H9 (cell line): ENCODE results near the gene HIPK2. TPM values are rescaled to one million over a fixed set of nuclear protein-coding genes. Genes with fewer than 3 reads are reported as not detected.

ENCODE experiments used
- DNase-seq: peaks from one replicate; pipeline ENCODE4 v3.0.0-alpha.2; 2017
- H2AFZ ChIP-seq: one replicate; pipeline ENCODE4 v1.6.1; 2013; ENCODE audit warnings: mild to moderate bottlenecking, low read length, control low read depth, moderate library complexity
- H2AK5ac ChIP-seq: 2 replicates; pipeline ENCODE4 v1.6.1; 2013; ENCODE audit warnings: low read length, control low read depth, mixed read lengths; ENCODE audit not compliant: insufficient read length
- H2BK120ac ChIP-seq: one replicate; pipeline ENCODE4 v1.6.1; 2013; ENCODE audit warnings: low read depth, mild to moderate bottlenecking, low read length, control low read depth, inconsistent platforms; ENCODE audit not compliant: poor library complexity, severe bottlenecking
- H2BK12ac ChIP-seq: 2 replicates; pipeline ENCODE4 v1.6.1; 2013; ENCODE audit warnings: low read length, control low read depth, mixed read lengths, low read depth; ENCODE audit not compliant: insufficient read length
- H2BK15ac ChIP-seq: 2 replicates; pipeline ENCODE4 v1.6.1; 2013; ENCODE audit warnings: low read depth, low read length, control low read depth
- H2BK20ac ChIP-seq: one replicate; pipeline ENCODE4 v1.6.1; 2013; ENCODE audit warnings: low read depth, mild to moderate bottlenecking, low read length, control low read depth, inconsistent platforms; ENCODE audit not compliant: poor library complexity, severe bottlenecking
- H2BK5ac ChIP-seq: 2 replicates; pipeline ENCODE4 v1.6.1; 2013; ENCODE audit warnings: low read length, control low read depth, mixed read lengths; ENCODE audit not compliant: insufficient read length
- H3K14ac ChIP-seq: 2 replicates; pipeline ENCODE4 v1.6.1; 2013; ENCODE audit warnings: low read length, control low read depth; ENCODE audit not compliant: insufficient read depth
- H3K18ac ChIP-seq: 2 replicates; pipeline ENCODE4 v1.6.1; 2013; ENCODE audit warnings: low read depth, mild to moderate bottlenecking, mixed read lengths, low read length, control low read depth; ENCODE audit not compliant: insufficient read length
- H3K23ac ChIP-seq: 2 replicates; pipeline ENCODE4 v1.6.1; 2013; ENCODE audit warnings: low read length, control low read depth, mixed read lengths, low read depth; ENCODE audit not compliant: insufficient read length
- H3K23me2 ChIP-seq: 2 replicates; pipeline ENCODE4 v1.6.1; 2013; ENCODE audit warnings: low read depth, mild to moderate bottlenecking, mixed read lengths, low read length, control low read depth; ENCODE audit not compliant: insufficient read length, poor library complexity, severe bottlenecking
- H3K27ac ChIP-seq: 2 replicates; pipeline ENCODE4 v1.5.1; 2013; ENCODE audit warnings: low read length, control low read depth, mixed read lengths, low read depth; ENCODE audit not compliant: insufficient read length
- H3K27me3 ChIP-seq: 2 replicates; pipeline ENCODE4 v1.6.1; 2013; ENCODE audit warnings: low read length, control low read depth, inconsistent platforms; ENCODE audit not compliant: insufficient read depth
- H3K4ac ChIP-seq: 2 replicates; pipeline ENCODE4 v1.6.1; 2013; ENCODE audit warnings: low read depth, mild to moderate bottlenecking, control low read depth, inconsistent platforms, low read length, moderate library complexity
- H3K4me1 ChIP-seq: 2 replicates; pipeline ENCODE4 v1.6.1; 2013; ENCODE audit warnings: low read length, control low read depth, inconsistent platforms; ENCODE audit not compliant: insufficient read depth
- H3K4me2 ChIP-seq: 2 replicates; pipeline ENCODE4 v1.6.1; 2013; ENCODE audit warnings: low read length, control low read depth, mixed read lengths; ENCODE audit not compliant: insufficient read length, insufficient read depth
- H3K56ac ChIP-seq: 2 replicates; pipeline ENCODE4 v1.6.1; 2013; ENCODE audit warnings: low read depth, mild to moderate bottlenecking, mixed read lengths, low read length, control low read depth; ENCODE audit not compliant: insufficient read length
- H3K79me1 ChIP-seq: 2 replicates; pipeline ENCODE4 v1.6.1; 2013; ENCODE audit warnings: low read depth, mild to moderate bottlenecking, moderate library complexity, low read length, control low read depth, inconsistent platforms; ENCODE audit not compliant: insufficient read depth, poor library complexity, severe bottlenecking
- H3K79me2 ChIP-seq: 2 replicates; pipeline ENCODE4 v1.6.1; 2013; ENCODE audit warnings: low read length, control low read depth, inconsistent platforms; ENCODE audit not compliant: insufficient read depth
- H3K9ac ChIP-seq: 2 replicates; pipeline ENCODE4 v1.6.1; 2013; ENCODE audit warnings: low read length, control low read depth, mixed read lengths; ENCODE audit not compliant: insufficient read length; ENCODE audit errors: extremely low read depth
- H3K9me3 ChIP-seq: one replicate; pipeline ENCODE4 v1.6.1; 2013; ENCODE audit warnings: low read depth, low read length, inconsistent platforms; ENCODE audit not compliant: control insufficient read depth
- H3T11ph ChIP-seq: one replicate; pipeline ENCODE4 v1.6.1; 2013; ENCODE audit warnings: mild to moderate bottlenecking, low read length, control low read depth, inconsistent platforms
- H4K20me1 ChIP-seq: one replicate; pipeline ENCODE4 v1.6.1; 2013; ENCODE audit not compliant: control insufficient read depth, insufficient read length, insufficient read depth
- H4K5ac ChIP-seq: 2 replicates; pipeline ENCODE4 v1.6.1; 2013; ENCODE audit warnings: low read depth, mild to moderate bottlenecking, mixed read lengths, low read length, control low read depth; ENCODE audit not compliant: insufficient read length
- H4K8ac ChIP-seq: replicated peaks from 2 replicates; pipeline ENCODE4 v1.6.1; 2013; ENCODE audit warnings: low read length, control low read depth, mixed read lengths, low read depth; ENCODE audit not compliant: insufficient read length
- H4K91ac ChIP-seq: 2 replicates; pipeline ENCODE4 v1.6.1; 2013; ENCODE audit warnings: low read depth, mild to moderate bottlenecking, moderate library complexity, mixed read lengths, low read length, control low read depth; ENCODE audit not compliant: insufficient read length
- H3K27ac Mint-ChIP-seq, 3 experiments: 2 replicates in 2 of 3; 3 replicates in 1 of 3; pipeline ENCODE4 v1.8.0; 2020 to 2021; ENCODE audit warnings: mixed read lengths in 3 of 3, mild to moderate bottlenecking in 1 of 3, moderate library complexity in 1 of 3
- H3K27me3 Mint-ChIP-seq: 2 replicates; pipeline ENCODE4 v1.8.0; 2021; ENCODE audit warnings: low read depth, mild to moderate bottlenecking, moderate library complexity, mixed read lengths
- H3K36me3 Mint-ChIP-seq, 3 experiments: 2 replicates in 2 of 3; 3 replicates in 1 of 3; pipeline ENCODE4 v1.8.0; 2020 to 2021; ENCODE audit warnings: low read depth in 3 of 3, mixed read lengths in 3 of 3; ENCODE audit not compliant: insufficient read depth in 1 of 3
- H3K4me1 Mint-ChIP-seq, 2 experiments: 2 replicates each; pipeline ENCODE4 v1.8.0; 2020; ENCODE audit warnings: mixed read lengths in 2 of 2
- H3K4me3 Mint-ChIP-seq, 2 experiments: 2 replicates in 1 of 2; 3 replicates in 1 of 2; pipeline ENCODE4 v1.8.0; 2020 to 2021; ENCODE audit warnings: mild to moderate bottlenecking in 2 of 2, mixed read lengths in 2 of 2, moderate library complexity in 1 of 2
- H3K9me3 Mint-ChIP-seq, 2 experiments: 2 replicates in 1 of 2; 3 replicates in 1 of 2; pipeline ENCODE4 v1.8.0; 2020; ENCODE audit warnings: mild to moderate bottlenecking in 2 of 2, mixed read lengths in 2 of 2, moderate library complexity in 1 of 2
- WGBS: extraction: QIAGEN DNeasy Blood & Tissue Kit; methylation state at CpG from one replicate; pipeline ENCODE4 v1.1.7; 2013; ENCODE audit warnings: missing lambda C conversion rate, low lambda C conversion rate, mixed read lengths; ENCODE audit not compliant: insufficient read length; ENCODE audit errors: extremely low coverage; 5-methylcytosine and 5-hydroxymethylcytosine counted together
- total RNA-seq: library from RNA; stranded (reverse); gene quantifications from 2 replicates; pipeline ENCODE4 v1.2.1, GENCODE V29; 2021
- TF ChIP-seq, protein P1 (sequence below): fragments of 200-600 bp; sonication (generic); conservative IDR thresholded peaks from 3 replicates; pipeline ENCODE4 v1.8.0; 2021; ENCODE audit warnings: antibody characterized with exemption, mild to moderate bottlenecking

HIPK2 gene
- total RNA-seq, 1 experiment from 2014 or later = 21.9 TPM

DNA sequence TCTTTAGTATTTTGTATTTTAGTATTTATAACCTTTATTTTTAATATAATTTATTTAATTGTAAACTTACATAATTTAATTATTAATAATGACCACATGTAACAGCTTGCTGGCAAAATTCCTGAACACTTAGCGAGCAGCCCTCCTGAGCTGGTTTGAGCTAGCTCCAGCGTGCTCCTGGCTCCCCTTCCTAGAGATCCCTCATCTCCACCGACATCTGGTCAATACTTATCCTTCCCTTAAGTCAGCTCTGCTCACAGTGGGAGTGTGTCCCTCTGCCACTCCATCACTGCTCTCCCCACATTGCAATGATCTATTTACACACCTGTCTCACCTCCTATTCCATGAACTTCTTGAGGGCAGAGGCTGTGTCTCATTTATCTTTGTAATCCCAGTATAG is 30.6 kb upstream of the HIPK2 start:
- peaks cover 0 to 5% of the 10 kb centered on the region in 2 experiments; a peak in 2 of 4 replicates for H3K4me1 Mint-ChIP-seq
- Histone ChIP-seq H3K27ac (no peak overlapping the region), H2BK120ac (no peak overlapping the region), H4K91ac (no peak overlapping the region), H4K5ac (no peak overlapping the region), H3K56ac (no peak overlapping the region), H2AFZ (no peak overlapping the region), H3K4ac (no peak overlapping the region), H3K23ac (no peak overlapping the region), H3K9me3 (no peaks in the 10 kb centered on the region), H3T11ph (no peak overlapping the region), H2BK12ac (no peak overlapping the region), H2AK5ac (no peak overlapping the region), H4K8ac (no peak overlapping the region), H3K23me2 (no peaks in the 10 kb centered on the region), H3K9ac (no peak overlapping the region), H2BK20ac (no peak overlapping the region), H3K79me1 (no peaks in the 10 kb centered on the region), H3K79me2 (no peaks in the 10 kb centered on the region), H3K4me2 (no peak overlapping the region), H4K20me1 (no peaks in the 10 kb centered on the region), H2BK5ac (no peak overlapping the region), H3K4me1 (no peaks in the 10 kb centered on the region), H2BK15ac (no peak overlapping the region), H3K14ac (no peak overlapping the region; the same call in 1 of the 2 replicates), H3K18ac (no peak overlapping the region), H3K27me3 (no peaks in the 10 kb centered on the region)
- no peak for DNase-seq
- no peak overlapping the region for H3K4me3 Mint-ChIP-seq
- TF ChIP-seq, protein P1, sequence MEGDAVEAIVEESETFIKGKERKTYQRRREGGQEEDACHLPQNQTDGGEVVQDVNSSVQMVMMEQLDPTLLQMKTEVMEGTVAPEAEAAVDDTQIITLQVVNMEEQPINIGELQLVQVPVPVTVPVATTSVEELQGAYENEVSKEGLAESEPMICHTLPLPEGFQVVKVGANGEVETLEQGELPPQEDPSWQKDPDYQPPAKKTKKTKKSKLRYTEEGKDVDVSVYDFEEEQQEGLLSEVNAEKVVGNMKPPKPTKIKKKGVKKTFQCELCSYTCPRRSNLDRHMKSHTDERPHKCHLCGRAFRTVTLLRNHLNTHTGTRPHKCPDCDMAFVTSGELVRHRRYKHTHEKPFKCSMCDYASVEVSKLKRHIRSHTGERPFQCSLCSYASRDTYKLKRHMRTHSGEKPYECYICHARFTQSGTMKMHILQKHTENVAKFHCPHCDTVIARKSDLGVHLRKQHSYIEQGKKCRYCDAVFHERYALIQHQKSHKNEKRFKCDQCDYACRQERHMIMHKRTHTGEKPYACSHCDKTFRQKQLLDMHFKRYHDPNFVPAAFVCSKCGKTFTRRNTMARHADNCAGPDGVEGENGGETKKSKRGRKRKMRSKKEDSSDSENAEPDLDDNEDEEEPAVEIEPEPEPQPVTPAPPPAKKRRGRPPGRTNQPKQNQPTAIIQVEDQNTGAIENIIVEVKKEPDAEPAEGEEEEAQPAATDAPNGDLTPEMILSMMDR = no peak
- peaks cover 5% of the 10 kb centered on the region; the same call in 1 of the 2 replicates for H3K27me3 Mint-ChIP-seq
- H3K27ac Mint-ChIP-seq = no peak overlapping the region
- peaks cover 14 to 17% of the 10 kb centered on the region in 2 experiments for H3K9me3 Mint-ChIP-seq
- peaks cover 6 to 9% (median 7%) of the 10 kb centered on the region in 3 experiments; a peak in 3 of 7 replicates for H3K36me3 Mint-ChIP-seq
- no CpG with 5 or more reads among the region's 3 CpGs for WGBS
